Spinal cord (tissue), 10 donors: ENCODE measurements around the gene SHKBP1. TPM values are rescaled to one million over a fixed set of nuclear protein-coding genes. Genes with fewer than 3 reads are reported as not detected.

Experiments
- DNase-seq, 6 donors: peaks; one replicate each; pipeline versions ENCODE4 v3.0.0 to v3.0.0-alpha.2; 2013 to 2015; ENCODE audit warnings: low spot score in 6 of 6, low read depth in 4 of 6
- H3K27ac ChIP-seq: one replicate; pipeline ENCODE4 v1.5.1; 2013; ENCODE audit warnings: low read depth, low read length, control low read depth
- H3K27me3 ChIP-seq: one replicate; pipeline ENCODE4 v1.6.1; 2013; ENCODE audit warnings: low read length; ENCODE audit not compliant: control insufficient read depth, insufficient read depth
- H3K36me3 ChIP-seq: one replicate; pipeline ENCODE4 v1.6.1; 2013; ENCODE audit warnings: low read length; ENCODE audit not compliant: control insufficient read depth, insufficient read depth
- H3K4me1 ChIP-seq: one replicate; pipeline ENCODE4 v1.6.1; 2013; ENCODE audit warnings: low read length; ENCODE audit not compliant: control insufficient read depth, insufficient read depth
- H3K4me3 ChIP-seq: one replicate; pipeline ENCODE4 v1.5.1; 2013; ENCODE audit warnings: low read depth, low read length, control low read depth
- H3K9me3 ChIP-seq: one replicate; pipeline ENCODE4 v1.6.1; 2013; ENCODE audit warnings: low read length; ENCODE audit not compliant: control insufficient read depth, insufficient read depth
- WGBS: methylation state at CpG from one replicate; pipeline ENCODE4 v1.1.5; 2013; ENCODE audit warnings: missing lambda C conversion rate; ENCODE audit not compliant: insufficient coverage; 5-methylcytosine and 5-hydroxymethylcytosine counted together
- polyA plus RNA-seq, 2 donors: library from polyadenylated mRNA; unstranded; fragments of 120-200 nt; gene quantifications; one replicate each; pipeline ENCODE4 v1.2.1, GENCODE V29; 2013; ENCODE audit not compliant: insufficient read length in 2 of 2
- total RNA-seq, 2 donors: library from RNA; depleted of rRNA in 1 of 2; stranded (reverse); fragments of 120-200 nt in 1 of 2; fragments of >200 nt in 1 of 2; gene quantifications; one replicate each; pipeline versions ENCODE4 v1.2.3 to v1.2.4, GENCODE V29; 2013 to 2014
- donor health status: healthy.

Gene SHKBP1
- total and polyA plus RNA-seq, 4 donors = 9.6 to 43.1 (median 24.4) TPM

GRCh38 chr19:40604171-40604646 lies 27.5 kb downstream of the SHKBP1 start:
- WGBS = 6% methylated on average over 18 of the region's 18 CpGs
- no peaks in the 10 kb centered on the region for H3K9me3 ChIP-seq
- peak overlapping the region; percentile 21 for H3K4me3 ChIP-seq
- peak overlapping the region; percentile 92 for H3K27ac ChIP-seq
- H3K4me1 ChIP-seq = peaks cover 62% of the 10 kb centered on the region
- H3K27me3 ChIP-seq = peaks cover 85% of the 10 kb centered on the region
- peaks cover 30% of the 10 kb centered on the region for H3K36me3 ChIP-seq
- DNase-seq = no peak

DNA sequence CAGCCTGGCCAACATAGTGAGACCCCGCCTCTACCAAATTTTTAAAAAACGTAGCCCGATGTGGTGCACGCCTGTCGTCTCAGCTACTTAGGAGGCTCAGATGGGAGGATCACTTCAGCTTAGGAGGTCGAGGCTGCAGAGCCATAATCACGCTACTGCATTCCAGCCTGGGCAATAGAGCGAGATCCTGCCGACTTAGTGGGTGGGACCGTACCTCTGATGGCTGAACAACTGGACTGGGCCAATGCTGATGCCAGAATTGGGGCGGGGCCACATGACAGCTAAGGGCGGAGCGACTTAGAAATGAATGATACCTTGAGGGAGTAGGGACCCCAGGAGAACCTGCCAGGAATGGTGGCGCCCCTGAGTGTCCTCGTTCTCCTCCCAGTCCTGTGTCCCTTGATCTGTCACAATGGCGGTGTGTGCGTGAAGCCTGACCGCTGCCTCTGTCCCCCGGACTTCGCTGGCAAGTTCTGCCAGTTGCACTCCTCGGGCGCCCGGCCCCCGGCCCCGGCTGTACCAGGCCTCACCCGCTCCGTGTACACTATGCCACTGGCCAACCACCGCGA lies 28.1 kb downstream of the SHKBP1 start:
- H3K36me3 ChIP-seq = peaks cover 26% of the 10 kb centered on the region
- peaks cover 63% of the 10 kb centered on the region for H3K4me1 ChIP-seq
- H3K9me3 ChIP-seq = no peaks in the 10 kb centered on the region
- DNase-seq = no peak
- H3K4me3 ChIP-seq = no peak overlapping the region
- peaks cover 85% of the 10 kb centered on the region for H3K27me3 ChIP-seq
- 27% methylated on average over 29 of the region's 29 CpGs for WGBS
- no peak overlapping the region for H3K27ac ChIP-seq

DNA sequence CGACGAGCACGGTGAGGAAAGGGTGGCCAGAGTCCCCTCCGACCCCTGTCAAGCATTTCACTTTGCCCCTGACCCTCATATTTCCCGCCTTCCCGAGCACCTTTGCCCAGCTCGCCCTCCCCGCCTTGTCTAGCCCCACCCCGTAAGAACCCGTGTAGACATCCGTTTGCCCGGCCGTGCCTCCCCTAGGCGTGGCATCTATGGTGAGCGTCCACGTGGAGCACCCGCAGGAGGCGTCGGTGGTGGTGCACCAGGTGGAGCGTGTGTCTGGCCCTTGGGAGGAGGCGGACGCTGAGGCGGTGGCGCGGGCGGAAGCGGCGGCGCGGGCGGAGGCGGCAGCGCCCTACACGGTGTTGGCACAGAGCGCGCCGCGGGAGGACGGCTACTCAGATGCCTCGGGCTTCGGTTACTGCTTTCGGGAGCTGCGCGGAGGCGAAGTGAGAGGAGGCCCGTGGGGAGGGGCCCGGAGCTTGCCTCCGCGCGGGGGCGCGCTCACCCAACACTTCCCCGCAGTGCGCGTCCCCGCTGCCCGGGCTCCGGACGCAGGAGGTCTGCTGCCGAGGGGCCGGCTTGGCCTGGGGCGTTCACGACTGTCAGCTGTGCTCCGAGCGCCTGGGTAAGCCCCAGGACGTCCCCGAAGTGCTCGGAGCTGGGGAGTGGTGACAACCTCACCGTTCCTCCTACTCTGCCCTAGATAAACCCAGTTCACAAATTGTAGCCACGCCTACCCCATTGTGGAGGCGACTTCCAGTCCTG lies 28.7 kb downstream of the SHKBP1 start:
- peak in 2 of 6 donors; percentile 44 to 71 for DNase-seq
- H3K27me3 ChIP-seq = peaks cover 85% of the 10 kb centered on the region
- 3% methylated on average over 71 of the region's 71 CpGs for WGBS
- no peak overlapping the region for H3K27ac ChIP-seq
- H3K4me3 ChIP-seq = no peak overlapping the region
- no peaks in the 10 kb centered on the region for H3K9me3 ChIP-seq
- peaks cover 20% of the 10 kb centered on the region for H3K36me3 ChIP-seq
- peaks cover 63% of the 10 kb centered on the region for H3K4me1 ChIP-seq

- H3K4me3 ChIP-seq = no peak overlapping the region
- H3K36me3 ChIP-seq = peaks cover 19% of the 10 kb centered on the region
- DNase-seq = no peak
- WGBS = 64% methylated on average over 31 of the region's 31 CpGs
- peaks cover 47% of the 10 kb centered on the region for H3K4me1 ChIP-seq
- no peaks in the 10 kb centered on the region for H3K9me3 ChIP-seq
- no peak overlapping the region for H3K27ac ChIP-seq
- peaks cover 81% of the 10 kb centered on the region for H3K27me3 ChIP-seq
Observed at GRCh38 chr19:40607311-40608239, 30.9 kb downstream of the SHKBP1 start.

DNA sequence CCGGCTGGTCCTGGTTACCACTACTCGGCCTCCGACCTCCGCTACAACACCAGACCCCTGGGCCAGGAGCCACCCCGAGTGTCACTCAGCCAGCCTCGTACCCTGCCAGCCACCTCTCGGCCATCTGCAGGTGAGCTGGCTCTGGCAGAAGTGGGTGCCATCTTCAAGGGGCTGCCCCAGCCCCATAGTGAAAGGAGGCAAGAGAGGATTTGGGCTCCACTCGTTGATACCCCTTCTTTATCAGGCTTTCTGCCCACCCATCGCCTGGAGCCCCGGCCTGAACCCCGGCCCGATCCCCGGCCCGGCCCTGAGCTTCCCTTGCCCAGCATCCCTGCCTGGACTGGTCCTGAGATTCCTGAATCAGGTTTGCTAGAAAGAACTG lies 31.6 kb downstream of the SHKBP1 start:
- Histone ChIP-seq H3K36me3 (peaks cover 23% of the 10 kb centered on the region), H3K27ac (no peak overlapping the region), H3K9me3 (no peaks in the 10 kb centered on the region), H3K4me1 (peaks cover 47% of the 10 kb centered on the region), H3K27me3 (peaks cover 82% of the 10 kb centered on the region), H3K4me3 (no peak overlapping the region)
- DNase-seq = no peak
- 94% methylated on average over 13 of the region's 14 CpGs for WGBS

GRCh38 chr19:40608957-40609356 lies 32.3 kb downstream of the SHKBP1 start:
- Histone ChIP-seq H3K4me3 (peak overlapping the region; percentile 28), H3K27me3 (peaks cover 85% of the 10 kb centered on the region), H3K27ac (no peak overlapping the region), H3K9me3 (no peaks in the 10 kb centered on the region), H3K4me1 (peaks cover 48% of the 10 kb centered on the region), H3K36me3 (peaks cover 23% of the 10 kb centered on the region)
- WGBS = 74% methylated on average over 3 of the region's 4 CpGs
- DNase-seq = no peak

- H3K36me3 ChIP-seq = peaks cover 29% of the 10 kb centered on the region
- DNase-seq = peak in 1 of 6 donors; percentile 60
- H3K27me3 ChIP-seq = peaks cover 85% of the 10 kb centered on the region
- H3K9me3 ChIP-seq = no peaks in the 10 kb centered on the region
- peak overlapping the region; percentile 28 for H3K4me3 ChIP-seq
- WGBS = 5% methylated on average over 50 of the region's 50 CpGs
- H3K27ac ChIP-seq = peak overlapping the region; percentile 61
- peaks cover 48% of the 10 kb centered on the region for H3K4me1 ChIP-seq
Observed at GRCh38 chr19:40609561-40610395, 33.1 kb downstream of the SHKBP1 start.

- peak in 1 of 6 donors; percentile 53 for DNase-seq
- Histone ChIP-seq H3K27ac (peak overlapping the region; percentile 61), H3K36me3 (peaks cover 27% of the 10 kb centered on the region), H3K9me3 (no peaks in the 10 kb centered on the region), H3K4me1 (peaks cover 42% of the 10 kb centered on the region), H3K27me3 (peaks cover 80% of the 10 kb centered on the region), H3K4me3 (no peak overlapping the region)
- WGBS = 20% methylated on average over 29 of the region's 29 CpGs
Observed at GRCh38 chr19:40610396-40611064, 33.9 kb downstream of the SHKBP1 start.
